HepG2 (cell line): ENCODE data around the gene ACYP2. TPM values are rescaled to one million over a fixed set of nuclear protein-coding genes. Genes with fewer than 3 reads are reported as not detected.

Source experiments
- ATAC-seq: fragments of 200-7000 bp; cut with Tn5 transposase; 3 replicates; pipeline ENCODE4 v1.9.1; 2020; ENCODE audit warnings: mild to moderate bottlenecking, moderate library complexity
- BruUV-seq: library from RNA; stranded (reverse); fragments of 400-500 nt; replicated peaks from 2 replicates; lab custom pipeline; 2021; lab: Mats Ljungman, UMichigan
- CTCF ChIA-PET: fragments of 300-600 bp; formaldehyde crosslinking; extraction: SDS; loops from one replicate; lab custom pipeline; 2021; ENCODE audit warnings: low total read pairs, inconsistent platforms, low intra/inter-chr PET ratio; lab: Yijun Ruan, JAX
- POLR2A ChIA-PET: fragments of 350-600 bp; sonication (Branson Sonifier 250); formaldehyde crosslinking; loops from one replicate; lab custom pipeline; 2020; ENCODE audit warnings: antibody characterized with exemption, inconsistent platforms; lab: Yijun Ruan, JAX
- DNase-seq: peaks from one replicate; pipeline ENCODE4 v3.0.0-alpha.2; 2015; ENCODE audit warnings: low spot score
- FAIRE-seq: peaks from 3 replicates; lab custom pipeline; 2011; peaks lifted over from hg19 to GRCh38; lab: Jason Lieb, UNC
- H2AFZ ChIP-seq: one replicate; pipeline ENCODE4 v1.6.1; 2011; ENCODE audit warnings: low read length, inconsistent platforms
- H3K27ac ChIP-seq: fragments of 300-600 bp; 3 replicates; pipeline ENCODE4 v1.8.0; 2011; ENCODE audit warnings: mixed run types, mild to moderate bottlenecking, mixed read lengths, low read length, inconsistent platforms; ENCODE audit not compliant: insufficient read depth; ENCODE audit errors: extremely low read length
- H3K27me3 ChIP-seq, 2 experiments: fragments of 200-600 bp in 1 of 2; 2 replicates in 1 of 2; 3 replicates in 1 of 2; pipeline versions ENCODE4 v1.6.0 to v1.8.0; 2011; ENCODE audit warnings: low read length in 2 of 2, mild to moderate bottlenecking in 2 of 2, moderate library complexity in 2 of 2, inconsistent platforms in 1 of 2; ENCODE audit not compliant: insufficient read depth in 2 of 2, control insufficient read depth in 1 of 2
- H3K36me3 ChIP-seq, 2 experiments: fragments of 200-600 bp in 1 of 2; replicated peaks in 1 of 2; 2 replicates in 1 of 2; 3 replicates in 1 of 2; pipeline versions ENCODE4 v1.5.1 to v1.8.0; 2011; ENCODE audit warnings: low read length in 2 of 2, inconsistent platforms in 1 of 2; ENCODE audit not compliant: insufficient read depth in 2 of 2, control insufficient read depth in 1 of 2
- H3K4me1 ChIP-seq: 2 replicates; pipeline ENCODE4 v1.5.1; 2012; ENCODE audit warnings: low read length, inconsistent platforms; ENCODE audit not compliant: insufficient read depth
- H3K4me2 ChIP-seq: 2 replicates; pipeline ENCODE4 v1.6.0; 2011; ENCODE audit warnings: low read depth, low read length, inconsistent platforms
- H3K4me3 ChIP-seq, 3 experiments: fragments of 200-600 bp in 1 of 3; sonication (generic), shearing (Covaris generic) in 1 of 3; replicated peaks in 1 of 3; 2 replicates each; pipeline ENCODE4 v1.5.1; 2011 to 2016; ENCODE audit warnings: low read length in 3 of 3, inconsistent platforms in 2 of 3, low read depth in 2 of 3, mild to moderate bottlenecking in 2 of 3, control low read depth in 1 of 3, mixed read lengths in 1 of 3; ENCODE audit not compliant: insufficient read depth in 1 of 3
- H3K79me2 ChIP-seq: one replicate; pipeline ENCODE4 v1.6.1; 2011; ENCODE audit warnings: low read length, inconsistent platforms; ENCODE audit not compliant: insufficient read depth
- H3K9ac ChIP-seq: 2 replicates; pipeline ENCODE4 v1.6.0; 2011; ENCODE audit warnings: mild to moderate bottlenecking, low read depth, low read length, inconsistent platforms; ENCODE audit not compliant: insufficient read depth
- H3K9me3 ChIP-seq: 2 replicates; pipeline ENCODE4 v1.5.1; 2012; ENCODE audit warnings: mild to moderate bottlenecking, low read length
- H4K20me1 ChIP-seq: 2 replicates; pipeline ENCODE4 v1.6.0; 2011; ENCODE audit warnings: inconsistent platforms, mild to moderate bottlenecking, low read length, moderate library complexity; ENCODE audit not compliant: insufficient read depth
- ATF5 ChIP-seq: sonication (generic); formaldehyde crosslinking; IDR thresholded peaks from 2 replicates; pipeline ENCODE4 v1.4.0; 2020; ENCODE audit warnings: mild to moderate bottlenecking, low read depth, missing genetic modification reagents
- CCAR2 ChIP-seq: fragments of 200-400 bp; formaldehyde crosslinking; optimal IDR thresholded peaks from 2 replicates; pipeline ENCODE3; 2018; ENCODE audit warnings: low read depth, mild to moderate bottlenecking, low read length, moderate library complexity
- KLF16 ChIP-seq, 2 experiments: sonication (generic) in 1 of 2; formaldehyde crosslinking in 1 of 2; IDR thresholded peaks; 2 replicates each; pipeline versions ENCODE4 v1.6.1 to v1.8.0; 2016 to 2023; ENCODE audit warnings: missing genetic modification reagents in 2 of 2, missing compliant biosample characterization in 1 of 2
- PHB2 ChIP-seq: fragments of 450-650 bp; IDR thresholded peaks from 2 replicates; pipeline ENCODE4 v1.6.1; 2018; ENCODE audit not compliant: partially characterized antibody
- PRMT3 ChIP-seq: sonication (generic); formaldehyde crosslinking; IDR thresholded peaks from 2 replicates; pipeline ENCODE4 v1.8.1; 2022; ENCODE audit warnings: low read depth, mild to moderate bottlenecking, moderate library complexity, missing genetic modification reagents, borderline replicate concordance
- RORA ChIP-seq: sonication (generic); formaldehyde crosslinking; IDR thresholded peaks from 2 replicates; pipeline ENCODE4 v1.5.0; 2020; ENCODE audit warnings: mild to moderate bottlenecking, missing genetic modification reagents, moderate library complexity
- SP2 ChIP-seq: sonication (generic); formaldehyde crosslinking; IDR thresholded peaks from 2 replicates; pipeline ENCODE4 v1.5.1; 2020; ENCODE audit warnings: mild to moderate bottlenecking, missing genetic modification reagents
- SP5 ChIP-seq: IDR thresholded peaks from 2 replicates; pipeline ENCODE4 v1.6.1; 2016; ENCODE audit warnings: low read depth, borderline replicate concordance
- TBX2 ChIP-seq: sonication (generic); formaldehyde crosslinking; IDR thresholded peaks from 2 replicates; pipeline ENCODE4 v1.5.0; 2020; ENCODE audit warnings: missing genetic modification reagents, mild to moderate bottlenecking, borderline replicate concordance
- TEF ChIP-seq: sonication (generic); formaldehyde crosslinking; IDR thresholded peaks from 2 replicates; pipeline ENCODE4 v1.5.0; 2020; ENCODE audit warnings: missing genetic modification reagents
- ZBTB33 ChIP-seq: sonication (generic); formaldehyde crosslinking; IDR thresholded peaks from 2 replicates; pipeline ENCODE4 v1.4.0; 2020; ENCODE audit warnings: missing genetic modification reagents
- ZNF18 ChIP-seq: sonication (generic); formaldehyde crosslinking; IDR thresholded peaks from 2 replicates; pipeline ENCODE4 v1.8.0; 2022; ENCODE audit warnings: mild to moderate bottlenecking, missing genetic modification reagents; ENCODE audit not compliant: insufficient replicate concordance
- ZNF737 ChIP-seq: sonication (generic); formaldehyde crosslinking; IDR thresholded peaks from 2 replicates; pipeline ENCODE4 v1.5.0; 2020; ENCODE audit warnings: missing genetic modification reagents, mild to moderate bottlenecking, borderline replicate concordance
- ZSCAN25 ChIP-seq: sonication (generic); formaldehyde crosslinking; IDR thresholded peaks from 2 replicates; pipeline ENCODE4 v1.8.0; 2022; ENCODE audit warnings: mild to moderate bottlenecking, missing genetic modification reagents
- WGBS: methylation state at CpG from one replicate; pipeline ENCODE4 v1.1.6; 2017; ENCODE audit warnings: low lambda C conversion rate; 5-methylcytosine and 5-hydroxymethylcytosine counted together
- in situ Hi-C: cut with HindIII; loops from 2 replicates; pipeline ENCODE4 v1.10.0; 2017; ENCODE audit warnings: low pct_unique_long_range_greater_than_20kb; ENCODE audit not compliant: extremely low pct_ligation_motif_present
- intact Hi-C: fragments of 100-400 bp; cut with micrococcal nuclease; formaldehyde crosslinking; loops from one replicate; pipeline ENCODE4 v1.10.0; 2022; ENCODE audit not compliant: unreplicated experiment
- polyA plus RNA-seq, 8 experiments: library from polyadenylated mRNA; depleted of rRNA in 3 of 8; stranded (reverse) in 7 of 8; unstranded in 1 of 8; fragments of >200 nt; fragmentation: Illumina TruSeq in 4 of 8; extraction: Trizol in 4 of 8; gene quantifications; 2 replicates each; pipeline versions ENCODE4 v1.2.1 to v1.2.3, GENCODE V29; 2011 to 2016; ENCODE audit warnings: low read depth in 4 of 8, missing spikeins in 1 of 8, mixed read lengths in 1 of 8; ENCODE audit not compliant: insufficient read depth in 1 of 8
- total RNA-seq, 5 experiments: library from RNA; depleted of rRNA; stranded (reverse); fragments of >200 nt; fragmentation: Illumina TruSeq; extraction: Trizol; gene quantifications; 2 replicates each; pipeline ENCODE4 v1.2.3, GENCODE V29; 2016; ENCODE audit warnings: low read depth in 1 of 5

ACYP2 gene
- total and polyA plus RNA-seq, 2 of the 13 experiments (the other 11 are each of a cell fraction or from before 2014, with no cell fraction given) = 12.3 to 12.7 TPM

GRCh38 chr2:54332386-54332785 is 217.0 kb downstream of the ACYP2 start:
- H3K9ac ChIP-seq = no peak overlapping the region
- DNase-seq = no peak
- FAIRE-seq = no peak
- no peak overlapping the region for H3K27ac ChIP-seq
- H3K79me2 ChIP-seq = no peaks in the 10 kb centered on the region
- BruUV-seq = no TSS peak
- no peaks in the 10 kb centered on the region for H3K9me3 ChIP-seq
- in situ Hi-C loops = no loop called here
- no peak overlapping the region for H3K4me3 ChIP-seq
- peaks cover 0 to 10% of the 10 kb centered on the region in 2 experiments; a peak in 1 of 5 replicates for H3K27me3 ChIP-seq
- no peaks in the 10 kb centered on the region for H4K20me1 ChIP-seq
- 29% methylated on average over 3 of the region's 3 CpGs for WGBS
- ATAC-seq = no peak
- no peak overlapping the region for H3K4me2 ChIP-seq
- ChIA-PET CTCF (no interaction called here), POLR2A (no interaction called here)
- H3K36me3 ChIP-seq = no peaks in the 10 kb centered on the region
- H2AFZ ChIP-seq = no peak overlapping the region
- H3K4me1 ChIP-seq = peaks cover 28% of the 10 kb centered on the region
- TF ChIP-seq CCAR2 = no peak
- no peak for TF ChIP-seq ZBTB33 (CRISPR knock-in tag)
- no peak for TF ChIP-seq SP2 (CRISPR knock-in tag)
- no peak for TF ChIP-seq ZNF737 (CRISPR knock-in tag)
- TF ChIP-seq PRMT3 = no peak
- TF ChIP-seq PHB2 = no peak
- TF ChIP-seq ZNF18 (CRISPR knock-in tag) = no peak
- TF ChIP-seq RORA = no peak
- no peak for TF ChIP-seq SP5 (CRISPR knock-in tag)
- TF ChIP-seq TBX2 (CRISPR knock-in tag) = no peak
- TF ChIP-seq KLF16 (CRISPR knock-in tag; IDR thresholded peaks at IDR 0.05) = no peak
- TF ChIP-seq ZSCAN25 (CRISPR knock-in tag) = no peak
- no peak for TF ChIP-seq TEF (CRISPR knock-in tag)
- TF ChIP-seq ATF5 (CRISPR knock-in tag) = no peak
- intact Hi-C loops = loop anchor here (5.0 to 10.0 kb wide), 2 partner anchors 162 to 225 kb away; no protein-coding TSS in a partner anchor
